ENCODE results near the gene C3orf80.
A peak's percentile ranks its signal among the peaks of the same experiment; 100 is the strongest.
"Not testable (repeated sequence)": the region's sequence is repeated elsewhere in the genome, so short reads cannot be mapped to it uniquely, and the experiment has no call there.

Gene C3orf80

DNA sequence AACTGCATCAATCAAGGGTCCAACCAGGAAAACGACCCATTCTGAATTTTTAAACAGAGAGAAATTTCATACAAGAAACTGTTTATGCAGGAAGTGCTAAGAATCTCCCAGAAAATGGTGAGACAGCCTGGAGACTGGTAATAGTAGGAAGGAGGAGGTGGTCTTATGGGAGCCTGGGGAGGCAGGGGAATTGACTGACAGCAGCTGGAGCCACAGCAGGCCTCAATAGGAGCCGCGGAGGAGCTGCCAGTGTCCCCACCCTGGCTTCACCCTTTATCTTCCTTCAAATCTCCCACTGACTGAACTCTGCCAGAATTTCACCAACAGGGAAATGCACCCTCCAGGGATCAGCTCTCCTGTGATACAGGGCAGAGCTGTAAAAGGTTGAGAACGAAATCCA lies 7.5 kb upstream of the C3orf80 start:
- DNase-seq, result no peak

DNA sequence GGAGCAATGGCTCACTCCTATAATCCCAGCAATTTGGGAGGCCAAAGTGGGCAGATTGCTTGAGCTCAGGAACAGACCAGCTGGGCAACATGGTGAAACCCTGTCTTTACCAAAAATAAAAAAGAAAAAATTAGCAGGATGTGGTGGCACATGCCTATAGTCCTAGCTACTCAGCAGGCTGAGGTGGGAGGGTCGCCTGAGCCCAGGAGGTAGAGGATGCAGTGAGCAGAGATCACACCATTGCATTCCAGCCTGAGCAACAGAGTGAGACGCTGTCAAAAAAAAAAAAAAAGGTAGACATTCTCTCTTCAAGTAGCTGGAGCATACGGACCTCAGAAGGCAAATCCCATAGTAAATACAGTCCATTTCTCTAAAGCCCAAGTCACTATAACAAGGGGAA lies 7.1 kb upstream of the C3orf80 start:
- no peak for DNase-seq

GRCh38 chr3:160220038-160220437 lies 5.2 kb upstream of the C3orf80 start:
- DNase-seq, result no peak

GRCh38 chr3:160221019-160221418 lies 4.2 kb upstream of the C3orf80 start:
- DNase-seq, result no peak

- DNase-seq, result no peak
These were observed 966 bp upstream of the C3orf80 start for GRCh38 chr3:160224256-160224655.

GRCh38 chr3:160224811-160225175 lies 429 bp upstream of the C3orf80 start:
- DNase-seq, result no peak

GRCh38 chr3:160226026-160226907 lies 1.0 kb downstream of the C3orf80 start:
- peak; percentile 1 for DNase-seq

DNA sequence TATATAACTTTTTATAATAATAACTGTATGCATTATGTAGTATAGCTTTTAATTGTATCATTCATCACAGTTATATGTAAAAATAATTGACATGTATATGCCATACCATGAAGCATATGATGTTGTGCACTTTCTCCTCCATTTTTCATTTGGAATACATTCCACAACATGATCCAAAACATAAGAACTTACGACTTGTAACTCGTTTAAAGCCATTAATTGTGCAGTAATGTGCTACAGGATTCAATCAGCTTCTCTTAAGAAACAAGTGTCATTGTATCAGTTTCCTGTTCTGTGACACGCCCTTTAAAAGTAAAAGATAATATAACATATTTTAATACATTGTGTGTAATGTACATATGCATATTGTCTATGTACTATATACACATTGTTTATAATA lies 2.2 kb downstream of the C3orf80 start:
- no peak for DNase-seq

GRCh38 chr3:160232014-160232413 lies 6.8 kb downstream of the C3orf80 start:
- DNase-seq, result no peak

- DNase-seq, result not testable (repeated sequence)
These were observed 15.5 kb downstream of the C3orf80 start for GRCh38 chr3:160240719-160241118.

- DNase-seq, result no peak
These were observed 20.1 kb downstream of the C3orf80 start for GRCh38 chr3:160245261-160245800.

GRCh38 chr3:160247766-160248165 lies 22.5 kb downstream of the C3orf80 start:
- DNase-seq, result no peak

- no peak for DNase-seq
These were observed 28.1 kb downstream of the C3orf80 start for GRCh38 chr3:160253298-160253697.

DNA sequence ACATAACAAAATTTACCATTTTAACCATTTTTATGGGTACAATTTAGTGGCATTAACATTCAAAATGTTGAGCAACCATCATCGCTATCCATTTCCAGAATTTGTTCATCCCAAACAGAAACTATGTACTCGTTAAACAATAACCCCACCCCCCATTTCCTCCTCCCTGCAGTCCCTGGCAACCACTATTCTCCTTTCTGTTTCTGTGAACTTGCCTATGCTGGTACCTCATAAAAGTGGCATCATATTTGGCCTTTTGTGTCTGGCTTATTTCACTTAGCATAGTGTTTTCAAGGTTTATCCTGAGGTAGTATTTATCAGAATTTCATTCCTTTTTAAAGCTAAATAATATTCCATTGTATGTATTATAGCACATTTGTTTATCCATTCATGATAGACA lies 32.4 kb downstream of the C3orf80 start:
- no peak for DNase-seq

DNA sequence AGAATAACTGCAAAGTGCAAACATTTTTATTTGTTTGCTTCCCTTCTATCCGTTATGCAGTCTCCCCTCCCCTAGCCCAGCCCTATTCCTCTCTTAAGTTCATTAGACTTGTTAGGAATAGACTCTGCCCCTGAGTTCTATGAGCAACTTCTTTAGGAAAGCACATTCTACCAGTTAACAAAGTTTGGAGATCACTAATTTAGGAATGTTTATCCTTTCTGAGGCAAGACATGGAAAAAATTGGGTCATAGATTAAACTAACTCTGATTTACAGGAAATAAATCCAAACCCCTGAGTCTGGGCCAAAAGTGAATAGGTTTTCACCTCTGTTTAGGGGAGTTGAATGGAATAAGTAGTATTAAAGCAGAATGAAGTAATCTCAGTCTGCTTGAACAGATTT lies 34.4 kb downstream of the C3orf80 start:
- no peak for DNase-seq

GRCh38 chr3:160260587-160261270 lies 35.5 kb downstream of the C3orf80 start:
- no peak for DNase-seq

DNA sequence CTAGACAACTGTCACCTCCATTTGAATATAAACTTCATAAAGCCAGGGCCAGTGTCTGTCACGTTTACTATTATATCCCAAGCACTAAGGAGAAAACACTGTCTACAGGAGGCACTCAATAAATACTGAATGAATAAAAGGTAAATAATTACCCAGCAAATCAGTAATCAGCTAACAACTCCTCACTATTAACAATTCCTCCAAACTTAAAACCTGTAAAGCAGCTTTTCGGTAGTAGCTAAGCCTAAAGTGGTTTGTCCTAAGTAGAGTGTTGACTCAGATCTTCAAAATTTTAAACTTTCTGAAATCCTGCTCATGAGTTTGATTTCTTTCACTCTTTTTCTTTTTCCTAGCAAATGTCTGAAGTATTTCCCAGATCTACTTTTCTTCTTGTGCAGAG lies 39.9 kb downstream of the C3orf80 start:
- DNase-seq, result no peak
